Measurements from ENCODE around the gene WDSUB1.

The WDSUB1 gene

DNA sequence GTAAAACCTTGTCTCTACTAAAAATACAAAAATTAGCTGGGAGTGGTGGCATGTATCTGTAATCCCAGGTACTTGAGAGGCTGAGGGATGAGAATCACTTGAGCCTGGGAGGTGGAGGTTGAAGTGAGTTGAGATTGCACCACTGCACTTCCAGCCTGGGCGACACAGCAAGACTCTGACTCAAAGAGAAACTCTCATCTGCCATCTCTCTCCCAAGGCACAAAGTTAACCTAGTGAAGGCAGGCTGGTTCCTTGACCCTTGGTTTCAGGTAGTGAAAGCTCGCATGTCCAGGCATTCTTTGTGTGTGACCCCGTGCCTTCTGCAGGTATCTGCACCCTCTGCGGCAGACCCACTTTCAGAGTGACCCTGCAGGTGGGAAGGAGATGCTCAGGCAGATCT, 100.0 kb downstream of the WDSUB1 start:
- no peak for DNase-seq (ENCODE audit: low read depth)
- TF ChIP-seq, protein P1, sequence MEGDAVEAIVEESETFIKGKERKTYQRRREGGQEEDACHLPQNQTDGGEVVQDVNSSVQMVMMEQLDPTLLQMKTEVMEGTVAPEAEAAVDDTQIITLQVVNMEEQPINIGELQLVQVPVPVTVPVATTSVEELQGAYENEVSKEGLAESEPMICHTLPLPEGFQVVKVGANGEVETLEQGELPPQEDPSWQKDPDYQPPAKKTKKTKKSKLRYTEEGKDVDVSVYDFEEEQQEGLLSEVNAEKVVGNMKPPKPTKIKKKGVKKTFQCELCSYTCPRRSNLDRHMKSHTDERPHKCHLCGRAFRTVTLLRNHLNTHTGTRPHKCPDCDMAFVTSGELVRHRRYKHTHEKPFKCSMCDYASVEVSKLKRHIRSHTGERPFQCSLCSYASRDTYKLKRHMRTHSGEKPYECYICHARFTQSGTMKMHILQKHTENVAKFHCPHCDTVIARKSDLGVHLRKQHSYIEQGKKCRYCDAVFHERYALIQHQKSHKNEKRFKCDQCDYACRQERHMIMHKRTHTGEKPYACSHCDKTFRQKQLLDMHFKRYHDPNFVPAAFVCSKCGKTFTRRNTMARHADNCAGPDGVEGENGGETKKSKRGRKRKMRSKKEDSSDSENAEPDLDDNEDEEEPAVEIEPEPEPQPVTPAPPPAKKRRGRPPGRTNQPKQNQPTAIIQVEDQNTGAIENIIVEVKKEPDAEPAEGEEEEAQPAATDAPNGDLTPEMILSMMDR (conservative IDR thresholded peaks at IDR 0.05; ENCODE audit: low read depth, low read length) = no peak
- H3K4me3 ChIP-seq (ENCODE audit: low read depth, low read length) = no peak overlapping the region

Data from choroid plexus epithelial cell (primary cell).